PC-3 (cell line): ENCODE measurements around the gene SRRM5.

Experiments
- EZH2 ChIP-seq: fragments of 300-600 bp; sonication (generic); IDR thresholded peaks from one replicate; pipeline ENCODE4 v1.6.1; 2017; ENCODE audit warnings: antibody characterized with exemption, mild to moderate bottlenecking, low read length; ENCODE audit not compliant: unreplicated experiment
- EZH2phosphoT487 ChIP-seq: fragments of 300-600 bp; sonication (generic); IDR thresholded peaks from 2 replicates; pipeline ENCODE4 v1.6.1; 2018; ENCODE audit warnings: mild to moderate bottlenecking, antibody characterized with exemption, low read length, borderline replicate concordance
- TF ChIP-seq, protein P1 (sequence below): fragments of 300-600 bp; sonication (generic); conservative IDR thresholded peaks from 2 replicates; pipeline ENCODE4 v1.5.1; 2017; ENCODE audit warnings: antibody characterized with exemption, low read depth, mild to moderate bottlenecking, low read length

GRCh38 chr19:43624933-43625332 is 13.0 kb downstream of the SRRM5 start:
- TF ChIP-seq, protein P1, sequence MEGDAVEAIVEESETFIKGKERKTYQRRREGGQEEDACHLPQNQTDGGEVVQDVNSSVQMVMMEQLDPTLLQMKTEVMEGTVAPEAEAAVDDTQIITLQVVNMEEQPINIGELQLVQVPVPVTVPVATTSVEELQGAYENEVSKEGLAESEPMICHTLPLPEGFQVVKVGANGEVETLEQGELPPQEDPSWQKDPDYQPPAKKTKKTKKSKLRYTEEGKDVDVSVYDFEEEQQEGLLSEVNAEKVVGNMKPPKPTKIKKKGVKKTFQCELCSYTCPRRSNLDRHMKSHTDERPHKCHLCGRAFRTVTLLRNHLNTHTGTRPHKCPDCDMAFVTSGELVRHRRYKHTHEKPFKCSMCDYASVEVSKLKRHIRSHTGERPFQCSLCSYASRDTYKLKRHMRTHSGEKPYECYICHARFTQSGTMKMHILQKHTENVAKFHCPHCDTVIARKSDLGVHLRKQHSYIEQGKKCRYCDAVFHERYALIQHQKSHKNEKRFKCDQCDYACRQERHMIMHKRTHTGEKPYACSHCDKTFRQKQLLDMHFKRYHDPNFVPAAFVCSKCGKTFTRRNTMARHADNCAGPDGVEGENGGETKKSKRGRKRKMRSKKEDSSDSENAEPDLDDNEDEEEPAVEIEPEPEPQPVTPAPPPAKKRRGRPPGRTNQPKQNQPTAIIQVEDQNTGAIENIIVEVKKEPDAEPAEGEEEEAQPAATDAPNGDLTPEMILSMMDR: no peak
- no peak for TF ChIP-seq EZH2
- no peak for TF ChIP-seq EZH2phosphoT487
